ENCODE results near the gene CMTM7.

GRCh38 chr3:32391643-32392535 is at the start of gene CMTM7:
- TF ChIP-seq FOXM1 (CRISPR knock-in tag; IDR thresholded peaks at IDR 0.05) (no peak), MLX (CRISPR knock-in tag; IDR thresholded peaks at IDR 0.05) (no peak), ZNF225 (CRISPR knock-in tag; IDR thresholded peaks at IDR 0.05) (0 out of 2 replicates have a peak, but pooled peaks have one; percentile 38), MAX (IDR thresholded peaks at IDR 0.05) (peak; percentile 93), ARID2 (CRISPR knock-in tag; IDR thresholded peaks at IDR 0.05; ENCODE audit: borderline replicate concordance) (no peak), POLR2AphosphoS5 (IDR thresholded peaks at IDR 0.05; ENCODE audit: low read depth, low read length) (peak; percentile 65)
